Measurements from ENCODE around the gene MAL.

DNA sequence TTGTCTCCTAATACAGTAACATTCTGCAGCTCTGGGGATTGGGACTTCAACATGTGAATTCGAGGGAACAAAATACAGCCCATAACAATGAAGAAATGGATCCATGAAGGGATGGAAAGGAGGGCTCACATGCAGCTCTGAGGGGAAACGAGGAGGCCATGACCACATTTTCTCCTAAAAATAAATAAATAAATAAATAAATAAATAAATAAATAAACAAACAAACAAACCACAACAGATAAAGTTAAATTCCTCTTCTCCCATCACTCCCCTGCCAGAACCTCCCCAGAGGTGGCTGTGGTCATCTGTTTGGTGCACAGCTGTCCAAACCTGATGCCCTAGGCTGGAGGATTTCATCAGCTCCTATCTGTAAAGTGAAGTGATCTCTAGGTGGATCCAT lies 42.7 kb downstream of the MAL start:
- TF ChIP-seq EZH2 (IDR thresholded peaks at IDR 0.05; ENCODE audit: low read depth, low read length, severe bottlenecking) = no peak
- TF ChIP-seq POLR2A (IDR thresholded peaks at IDR 0.05; ENCODE audit: control extremely low read depth in 1 of 2, low read depth in 2 of 2, low read length in 2 of 2) = no peak
- TF ChIP-seq, protein P1, sequence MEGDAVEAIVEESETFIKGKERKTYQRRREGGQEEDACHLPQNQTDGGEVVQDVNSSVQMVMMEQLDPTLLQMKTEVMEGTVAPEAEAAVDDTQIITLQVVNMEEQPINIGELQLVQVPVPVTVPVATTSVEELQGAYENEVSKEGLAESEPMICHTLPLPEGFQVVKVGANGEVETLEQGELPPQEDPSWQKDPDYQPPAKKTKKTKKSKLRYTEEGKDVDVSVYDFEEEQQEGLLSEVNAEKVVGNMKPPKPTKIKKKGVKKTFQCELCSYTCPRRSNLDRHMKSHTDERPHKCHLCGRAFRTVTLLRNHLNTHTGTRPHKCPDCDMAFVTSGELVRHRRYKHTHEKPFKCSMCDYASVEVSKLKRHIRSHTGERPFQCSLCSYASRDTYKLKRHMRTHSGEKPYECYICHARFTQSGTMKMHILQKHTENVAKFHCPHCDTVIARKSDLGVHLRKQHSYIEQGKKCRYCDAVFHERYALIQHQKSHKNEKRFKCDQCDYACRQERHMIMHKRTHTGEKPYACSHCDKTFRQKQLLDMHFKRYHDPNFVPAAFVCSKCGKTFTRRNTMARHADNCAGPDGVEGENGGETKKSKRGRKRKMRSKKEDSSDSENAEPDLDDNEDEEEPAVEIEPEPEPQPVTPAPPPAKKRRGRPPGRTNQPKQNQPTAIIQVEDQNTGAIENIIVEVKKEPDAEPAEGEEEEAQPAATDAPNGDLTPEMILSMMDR (IDR thresholded peaks at IDR 0.05; ENCODE audit: control extremely low read depth in 1 of 3, insufficient read depth in 1 of 3, low read depth in 1 of 3, low read length in 3 of 3) = no peak
- no peak for TF ChIP-seq SAP30 (IDR thresholded peaks at IDR 0.05; ENCODE audit: insufficient read depth, insufficient replicate concordance, low read length)
- TF ChIP-seq SIN3A (conservative IDR thresholded peaks at IDR 0.05 in 1 of 2, IDR thresholded peaks at IDR 0.05 in 1 of 2; ENCODE audit: low read depth in 1 of 2, low read length in 2 of 2) = no peak
- TF ChIP-seq CBX5 (IDR thresholded peaks at IDR 0.05; ENCODE audit: low read depth, low read length) = no peak
- no peak for TF ChIP-seq ASH2L (IDR thresholded peaks at IDR 0.05; ENCODE audit: low read length)
- TF ChIP-seq SUZ12 (IDR thresholded peaks at IDR 0.05; ENCODE audit: low read length) = no peak
- no peak for TF ChIP-seq SRF (IDR thresholded peaks at IDR 0.05; ENCODE audit: low read depth, low read length)
- TF ChIP-seq, protein P2, sequence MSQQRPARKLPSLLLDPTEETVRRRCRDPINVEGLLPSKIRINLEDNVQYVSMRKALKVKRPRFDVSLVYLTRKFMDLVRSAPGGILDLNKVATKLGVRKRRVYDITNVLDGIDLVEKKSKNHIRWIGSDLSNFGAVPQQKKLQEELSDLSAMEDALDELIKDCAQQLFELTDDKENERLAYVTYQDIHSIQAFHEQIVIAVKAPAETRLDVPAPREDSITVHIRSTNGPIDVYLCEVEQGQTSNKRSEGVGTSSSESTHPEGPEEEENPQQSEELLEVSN (IDR thresholded peaks at IDR 0.05) = no peak

Measured in H1 (cell line).